Testis (tissue), 2 donors: Measurements from ENCODE around the gene ATP10B.

Source experiments
- POLR2A ChIP-seq: fragments of 450-650 bp; IDR thresholded peaks from one replicate; pipeline ENCODE4 v1.6.1; 2017; ENCODE audit warnings: antibody characterized with exemption, mild to moderate bottlenecking, moderate library complexity
- TF ChIP-seq, protein P1 (sequence below), 3 experiments: fragments of 450-650 bp in 2 of 3; fragments of 200-600 bp in 1 of 3; sonication (generic) in 1 of 3; IDR thresholded peaks; one replicate each; pipeline ENCODE4 v1.5.1; 2016 to 2019; ENCODE audit warnings: antibody characterized with exemption in 3 of 3, mild to moderate bottlenecking in 2 of 3, moderate library complexity in 1 of 3

GRCh38 chr5:160547872-160548271, 304.1 kb downstream of the ATP10B start:
- TF ChIP-seq, protein P1, sequence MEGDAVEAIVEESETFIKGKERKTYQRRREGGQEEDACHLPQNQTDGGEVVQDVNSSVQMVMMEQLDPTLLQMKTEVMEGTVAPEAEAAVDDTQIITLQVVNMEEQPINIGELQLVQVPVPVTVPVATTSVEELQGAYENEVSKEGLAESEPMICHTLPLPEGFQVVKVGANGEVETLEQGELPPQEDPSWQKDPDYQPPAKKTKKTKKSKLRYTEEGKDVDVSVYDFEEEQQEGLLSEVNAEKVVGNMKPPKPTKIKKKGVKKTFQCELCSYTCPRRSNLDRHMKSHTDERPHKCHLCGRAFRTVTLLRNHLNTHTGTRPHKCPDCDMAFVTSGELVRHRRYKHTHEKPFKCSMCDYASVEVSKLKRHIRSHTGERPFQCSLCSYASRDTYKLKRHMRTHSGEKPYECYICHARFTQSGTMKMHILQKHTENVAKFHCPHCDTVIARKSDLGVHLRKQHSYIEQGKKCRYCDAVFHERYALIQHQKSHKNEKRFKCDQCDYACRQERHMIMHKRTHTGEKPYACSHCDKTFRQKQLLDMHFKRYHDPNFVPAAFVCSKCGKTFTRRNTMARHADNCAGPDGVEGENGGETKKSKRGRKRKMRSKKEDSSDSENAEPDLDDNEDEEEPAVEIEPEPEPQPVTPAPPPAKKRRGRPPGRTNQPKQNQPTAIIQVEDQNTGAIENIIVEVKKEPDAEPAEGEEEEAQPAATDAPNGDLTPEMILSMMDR (IDR thresholded peaks at IDR 0.05) = no peak
- no peak for TF ChIP-seq POLR2A
